Body of pancreas (tissue), 4 donors: ENCODE measurements around the gene F2RL2.

Experiments
- POLR2A ChIP-seq, 3 donors: fragments of 450-650 bp; IDR thresholded peaks; one replicate each; pipeline ENCODE4 v1.6.1; 2016; ENCODE audit warnings: antibody characterized with exemption in 3 of 3, mild to moderate bottlenecking in 2 of 3
- TF ChIP-seq, protein P1 (sequence below), 7 experiments: fragments of 450-650 bp in 4 of 7; fragments of 200-600 bp in 3 of 7; sonication (generic) in 3 of 7; IDR thresholded peaks; one replicate each; pipeline ENCODE4 v1.5.1; 2016 to 2019; ENCODE audit warnings: antibody characterized with exemption in 7 of 7

DNA sequence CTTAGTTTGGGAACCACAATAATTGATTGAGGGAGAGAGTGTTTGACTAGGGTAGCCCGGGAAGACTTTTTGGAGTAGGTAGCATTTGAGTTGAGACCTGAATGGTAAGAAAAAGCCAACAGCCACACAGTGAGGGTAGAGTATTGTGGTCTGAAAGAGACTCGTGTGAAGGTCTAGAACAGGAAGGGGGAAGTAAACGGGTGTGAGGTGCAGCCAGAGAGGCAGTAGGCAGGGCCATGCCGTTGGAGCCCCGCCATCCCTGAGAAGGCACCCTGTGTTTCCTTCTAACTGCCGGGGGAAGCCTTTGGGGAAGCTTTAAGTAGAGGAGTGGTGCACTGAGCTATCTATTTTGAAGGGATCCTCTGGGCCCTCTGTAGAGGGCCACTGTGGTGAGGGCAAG is 3.5 kb upstream of the F2RL2 start:
- TF ChIP-seq POLR2A (IDR thresholded peaks at IDR 0.05): no peak
- TF ChIP-seq, protein P1, sequence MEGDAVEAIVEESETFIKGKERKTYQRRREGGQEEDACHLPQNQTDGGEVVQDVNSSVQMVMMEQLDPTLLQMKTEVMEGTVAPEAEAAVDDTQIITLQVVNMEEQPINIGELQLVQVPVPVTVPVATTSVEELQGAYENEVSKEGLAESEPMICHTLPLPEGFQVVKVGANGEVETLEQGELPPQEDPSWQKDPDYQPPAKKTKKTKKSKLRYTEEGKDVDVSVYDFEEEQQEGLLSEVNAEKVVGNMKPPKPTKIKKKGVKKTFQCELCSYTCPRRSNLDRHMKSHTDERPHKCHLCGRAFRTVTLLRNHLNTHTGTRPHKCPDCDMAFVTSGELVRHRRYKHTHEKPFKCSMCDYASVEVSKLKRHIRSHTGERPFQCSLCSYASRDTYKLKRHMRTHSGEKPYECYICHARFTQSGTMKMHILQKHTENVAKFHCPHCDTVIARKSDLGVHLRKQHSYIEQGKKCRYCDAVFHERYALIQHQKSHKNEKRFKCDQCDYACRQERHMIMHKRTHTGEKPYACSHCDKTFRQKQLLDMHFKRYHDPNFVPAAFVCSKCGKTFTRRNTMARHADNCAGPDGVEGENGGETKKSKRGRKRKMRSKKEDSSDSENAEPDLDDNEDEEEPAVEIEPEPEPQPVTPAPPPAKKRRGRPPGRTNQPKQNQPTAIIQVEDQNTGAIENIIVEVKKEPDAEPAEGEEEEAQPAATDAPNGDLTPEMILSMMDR (IDR thresholded peaks at IDR 0.05): no peak
